HepG2 (cell line): ENCODE measurements around the gene NEAT1. TPM values are rescaled to one million over a fixed set of nuclear protein-coding genes. Genes with fewer than 3 reads are reported as not detected.

Experiments used
- ATAC-seq: fragments of 200-7000 bp; cut with Tn5 transposase; 3 replicates; pipeline ENCODE4 v1.9.1; 2020; ENCODE audit warnings: mild to moderate bottlenecking, moderate library complexity
- BruUV-seq: library from RNA; stranded (reverse); fragments of 400-500 nt; replicated peaks from 2 replicates; lab custom pipeline; 2021; lab: Mats Ljungman, UMichigan
- CTCF ChIA-PET: fragments of 300-600 bp; formaldehyde crosslinking; extraction: SDS; loops from one replicate; lab custom pipeline; 2021; ENCODE audit warnings: low total read pairs, inconsistent platforms, low intra/inter-chr PET ratio; lab: Yijun Ruan, JAX
- POLR2A ChIA-PET: fragments of 350-600 bp; sonication (Branson Sonifier 250); formaldehyde crosslinking; loops from one replicate; lab custom pipeline; 2020; ENCODE audit warnings: antibody characterized with exemption, inconsistent platforms; lab: Yijun Ruan, JAX
- DNase-seq: peaks from one replicate; pipeline ENCODE4 v3.0.0-alpha.2; 2015; ENCODE audit warnings: low spot score
- FAIRE-seq: peaks from 3 replicates; lab custom pipeline; 2011; peaks lifted over from hg19 to GRCh38; lab: Jason Lieb, UNC
- H2AFZ ChIP-seq: one replicate; pipeline ENCODE4 v1.6.1; 2011; ENCODE audit warnings: low read length, inconsistent platforms
- H3K27ac ChIP-seq: fragments of 300-600 bp; 3 replicates; pipeline ENCODE4 v1.8.0; 2011; ENCODE audit warnings: mixed run types, mild to moderate bottlenecking, mixed read lengths, low read length, inconsistent platforms; ENCODE audit not compliant: insufficient read depth; ENCODE audit errors: extremely low read length
- H3K27me3 ChIP-seq, 2 experiments: fragments of 200-600 bp in 1 of 2; 2 replicates in 1 of 2; 3 replicates in 1 of 2; pipeline versions ENCODE4 v1.6.0 to v1.8.0; 2011; ENCODE audit warnings: low read length in 2 of 2, mild to moderate bottlenecking in 2 of 2, moderate library complexity in 2 of 2, inconsistent platforms in 1 of 2; ENCODE audit not compliant: insufficient read depth in 2 of 2, control insufficient read depth in 1 of 2
- H3K36me3 ChIP-seq, 2 experiments: fragments of 200-600 bp in 1 of 2; replicated peaks in 1 of 2; 2 replicates in 1 of 2; 3 replicates in 1 of 2; pipeline versions ENCODE4 v1.5.1 to v1.8.0; 2011; ENCODE audit warnings: low read length in 2 of 2, inconsistent platforms in 1 of 2; ENCODE audit not compliant: insufficient read depth in 2 of 2, control insufficient read depth in 1 of 2
- H3K4me1 ChIP-seq: 2 replicates; pipeline ENCODE4 v1.5.1; 2012; ENCODE audit warnings: low read length, inconsistent platforms; ENCODE audit not compliant: insufficient read depth
- H3K4me2 ChIP-seq: 2 replicates; pipeline ENCODE4 v1.6.0; 2011; ENCODE audit warnings: low read depth, low read length, inconsistent platforms
- H3K4me3 ChIP-seq, 3 experiments: fragments of 200-600 bp in 1 of 3; sonication (generic), shearing (Covaris generic) in 1 of 3; replicated peaks in 1 of 3; 2 replicates each; pipeline ENCODE4 v1.5.1; 2011 to 2016; ENCODE audit warnings: low read length in 3 of 3, inconsistent platforms in 2 of 3, low read depth in 2 of 3, mild to moderate bottlenecking in 2 of 3, control low read depth in 1 of 3, mixed read lengths in 1 of 3; ENCODE audit not compliant: insufficient read depth in 1 of 3
- H3K79me2 ChIP-seq: one replicate; pipeline ENCODE4 v1.6.1; 2011; ENCODE audit warnings: low read length, inconsistent platforms; ENCODE audit not compliant: insufficient read depth
- H3K9ac ChIP-seq: 2 replicates; pipeline ENCODE4 v1.6.0; 2011; ENCODE audit warnings: mild to moderate bottlenecking, low read depth, low read length, inconsistent platforms; ENCODE audit not compliant: insufficient read depth
- H3K9me3 ChIP-seq: 2 replicates; pipeline ENCODE4 v1.5.1; 2012; ENCODE audit warnings: mild to moderate bottlenecking, low read length
- H4K20me1 ChIP-seq: 2 replicates; pipeline ENCODE4 v1.6.0; 2011; ENCODE audit warnings: inconsistent platforms, mild to moderate bottlenecking, low read length, moderate library complexity; ENCODE audit not compliant: insufficient read depth
- ATF3 ChIP-seq: sonication (generic); formaldehyde crosslinking; IDR thresholded peaks from 2 replicates; pipeline ENCODE4 v1.4.0; 2020; ENCODE audit warnings: missing genetic modification reagents
- GATA4 ChIP-seq: sonication (generic); IDR thresholded peaks from 2 replicates; pipeline ENCODE4 v1.6.1; 2016; ENCODE audit warnings: antibody characterized with exemption, low read depth, borderline replicate concordance
- HNRNPLL ChIP-seq: fragments of 200-400 bp; formaldehyde crosslinking; IDR thresholded peaks from 2 replicates; pipeline ENCODE4 v1.6.1; 2017; ENCODE audit warnings: mild to moderate bottlenecking, low read depth, low read length; ENCODE audit not compliant: poor library complexity, severe bottlenecking
- KIAA2018 ChIP-seq: sonication (generic); formaldehyde crosslinking; IDR thresholded peaks from 2 replicates; pipeline ENCODE4 v1.5.0; 2020; ENCODE audit warnings: mild to moderate bottlenecking, missing genetic modification reagents, borderline replicate concordance
- POLR2G ChIP-seq: fragments of 200-400 bp; formaldehyde crosslinking; IDR thresholded peaks from 2 replicates; pipeline ENCODE4 v1.6.1; 2018; ENCODE audit warnings: mild to moderate bottlenecking, low read depth, low read length, moderate library complexity
- RBM39 ChIP-seq: fragments of 200-400 bp; formaldehyde crosslinking; IDR thresholded peaks from one replicate; pipeline ENCODE4 v1.6.1; 2018; ENCODE audit warnings: antibody characterized with exemption, mild to moderate bottlenecking, low read depth, low read length; ENCODE audit not compliant: poor library complexity, severe bottlenecking
- SPEN ChIP-seq: sonication (generic); formaldehyde crosslinking; IDR thresholded peaks from 2 replicates; pipeline ENCODE4 v1.5.1; 2020; ENCODE audit warnings: low read depth, mild to moderate bottlenecking, missing genetic modification reagents
- ZBTB42 ChIP-seq: sonication (generic); formaldehyde crosslinking; IDR thresholded peaks from 2 replicates; pipeline ENCODE4 v1.5.0; 2020; ENCODE audit warnings: mild to moderate bottlenecking, missing genetic modification reagents
- ZNF253 ChIP-seq: sonication (generic); formaldehyde crosslinking; IDR thresholded peaks from 2 replicates; pipeline ENCODE4 v1.8.0; 2022; ENCODE audit warnings: mild to moderate bottlenecking, missing genetic modification reagents, borderline replicate concordance
- ZNF414 ChIP-seq: sonication (generic); formaldehyde crosslinking; IDR thresholded peaks from 2 replicates; pipeline ENCODE4 v1.5.0; 2020; ENCODE audit warnings: missing genetic modification reagents
- ZNF792 ChIP-seq: IDR thresholded peaks from 2 replicates; pipeline ENCODE4 v1.6.1; 2016
- ZSCAN21 ChIP-seq: sonication (generic); formaldehyde crosslinking; IDR thresholded peaks from 2 replicates; pipeline ENCODE4 v1.8.0; 2022; ENCODE audit warnings: mild to moderate bottlenecking, missing genetic modification reagents, moderate library complexity, borderline replicate concordance
- WGBS: methylation state at CpG from one replicate; pipeline ENCODE4 v1.1.6; 2017; ENCODE audit warnings: low lambda C conversion rate; 5-methylcytosine and 5-hydroxymethylcytosine counted together
- in situ Hi-C: cut with HindIII; loops from 2 replicates; pipeline ENCODE4 v1.10.0; 2017; ENCODE audit warnings: low pct_unique_long_range_greater_than_20kb; ENCODE audit not compliant: extremely low pct_ligation_motif_present
- intact Hi-C: fragments of 100-400 bp; cut with micrococcal nuclease; formaldehyde crosslinking; loops from one replicate; pipeline ENCODE4 v1.10.0; 2022; ENCODE audit not compliant: unreplicated experiment
- polyA plus RNA-seq, 8 experiments: library from polyadenylated mRNA; depleted of rRNA in 3 of 8; stranded (reverse) in 7 of 8; unstranded in 1 of 8; fragments of >200 nt; fragmentation: Illumina TruSeq in 4 of 8; extraction: Trizol in 4 of 8; gene quantifications; 2 replicates each; pipeline versions ENCODE4 v1.2.1 to v1.2.3, GENCODE V29; 2011 to 2016; ENCODE audit warnings: low read depth in 4 of 8, missing spikeins in 1 of 8, mixed read lengths in 1 of 8; ENCODE audit not compliant: insufficient read depth in 1 of 8
- total RNA-seq, 5 experiments: library from RNA; depleted of rRNA; stranded (reverse); fragments of >200 nt; fragmentation: Illumina TruSeq; extraction: Trizol; gene quantifications; 2 replicates each; pipeline ENCODE4 v1.2.3, GENCODE V29; 2016; ENCODE audit warnings: low read depth in 1 of 5

The NEAT1 gene
- total and polyA plus RNA-seq, 2 of the 13 experiments (the other 11 are each of a cell fraction or from before 2014, with no cell fraction given): 20.5 to 41.2 TPM

- peak; percentile 20 for TF ChIP-seq ZBTB42 (CRISPR knock-in tag)
- TF ChIP-seq ZNF414 (CRISPR knock-in tag): no peak
- peak; percentile 14 for TF ChIP-seq RBM39
- TF ChIP-seq HNRNPLL: no peak
- TF ChIP-seq ATF3 (CRISPR knock-in tag): peak; percentile 7; the same call in 1 of the 2 replicates
- TF ChIP-seq POLR2G: peak; percentile 14; the same call in 1 of the 2 replicates
Observed at GRCh38 chr11:65419460-65419771, 3.2 kb upstream of the NEAT1 start (continued).

GRCh38 chr11:65419772-65420481 is 2.7 kb upstream of the NEAT1 start:
- peak overlapping the region; percentile 100 for H3K27ac ChIP-seq
- no peak overlapping the region for H2AFZ ChIP-seq
- ChIA-PET CTCF (no interaction called here), POLR2A (interaction anchor here (0.7 to 17.8 kb wide), 30 partner anchors 7 to 298 kb away, joined by 3 to 952 read pairs (median 12); partner anchors contain the start of genes DPF2, FAU, FRMD8 and MALAT1)
- peak overlapping the region; percentile 100 for H3K9ac ChIP-seq
- 0% methylated on average over 4 of the region's 6 CpGs for WGBS
- H3K4me2 ChIP-seq: peak overlapping the region; percentile 99
- peaks cover 61% of the 10 kb centered on the region for H3K79me2 ChIP-seq
- in situ Hi-C loops (loop anchor here (5.0 kb wide), 2 partner anchors 38 to 77 kb away; partner anchors contain the start of genes MALAT1 and SLC25A45), intact Hi-C loops (loop anchor here (5.0 kb wide), 1 partner anchor 92 kb away; no protein-coding TSS in a partner anchor)
- no peaks in the 10 kb centered on the region; a peak in 1 of 5 replicates for H3K27me3 ChIP-seq
- H3K4me3 ChIP-seq: peak overlapping the region; percentile 66 to 87 (median 70)
- H3K4me1 ChIP-seq: peaks cover 58% of the 10 kb centered on the region
- FAIRE-seq (peak; percentile 73), DNase-seq (peak; percentile 92), ATAC-seq (peak; percentile 3; the same call in 2 of the 3 replicates)
- no peaks in the 10 kb centered on the region for H3K9me3 ChIP-seq
- no TSS peak for BruUV-seq
- H4K20me1 ChIP-seq: peaks cover 23% of the 10 kb centered on the region
- no peaks in the 10 kb centered on the region; a peak in 1 of 5 replicates for H3K36me3 ChIP-seq
- no peak; the same call in 1 of the 2 replicates for TF ChIP-seq ZSCAN21 (CRISPR knock-in tag)
- TF ChIP-seq ZNF253: no peak
- TF ChIP-seq KIAA2018: no peak
- TF ChIP-seq SPEN (CRISPR knock-in tag): peak; percentile 58; the same call in 1 of the 2 replicates
- peak; percentile 26; the same call in 1 of the 2 replicates for TF ChIP-seq GATA4
- TF ChIP-seq ZNF792 (CRISPR knock-in tag): peak; percentile 19; the same call in 1 of the 2 replicates
- peak; percentile 88; the same call in 1 of the 2 replicates for TF ChIP-seq ZBTB42 (CRISPR knock-in tag)
